ENCODE measurements around the gene EPN3.

EPN3 gene

DNA sequence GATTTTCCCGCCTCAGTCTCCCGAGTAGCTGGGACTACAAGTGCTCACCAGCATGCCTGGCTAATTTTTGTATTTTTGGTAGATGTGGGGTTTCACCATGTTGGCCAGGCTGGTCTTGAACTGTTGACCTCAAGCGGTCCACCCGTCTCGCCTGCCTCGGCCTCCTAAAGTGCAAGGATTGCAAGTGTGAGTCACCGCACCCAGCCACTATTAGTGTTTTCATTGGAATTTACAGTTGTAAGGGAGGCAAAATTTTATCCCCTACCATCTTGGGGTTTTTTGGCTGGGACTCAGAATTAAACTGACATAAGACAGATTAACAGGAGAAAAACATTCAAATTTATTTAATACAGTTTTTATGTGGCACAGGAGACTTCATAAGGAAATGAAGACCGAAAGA lies 36.6 kb upstream of the EPN3 start:
- Histone ChIP-seq H3K9me3 (ENCODE audit: control insufficient read depth, low read length) (no peaks in the 10 kb centered on the region), H3K27ac (no peak overlapping the region), H3K4me1 (no peaks in the 10 kb centered on the region), H3K9ac (no peak overlapping the region), H3K79me2 (no peaks in the 10 kb centered on the region), H3K36me3 (ENCODE audit: control insufficient read depth, insufficient read depth, low read length) (no peaks in the 10 kb centered on the region), H3K4me3 (ENCODE audit: low read depth, low read length) (no peak overlapping the region), H2AFZ (no peak overlapping the region), H3K4me2 (ENCODE audit: low read length) (no peak overlapping the region), H3K27me3 (ENCODE audit: control insufficient read depth, insufficient read depth, low read length) (no peaks in the 10 kb centered on the region)
- TF ChIP-seq, protein P1, sequence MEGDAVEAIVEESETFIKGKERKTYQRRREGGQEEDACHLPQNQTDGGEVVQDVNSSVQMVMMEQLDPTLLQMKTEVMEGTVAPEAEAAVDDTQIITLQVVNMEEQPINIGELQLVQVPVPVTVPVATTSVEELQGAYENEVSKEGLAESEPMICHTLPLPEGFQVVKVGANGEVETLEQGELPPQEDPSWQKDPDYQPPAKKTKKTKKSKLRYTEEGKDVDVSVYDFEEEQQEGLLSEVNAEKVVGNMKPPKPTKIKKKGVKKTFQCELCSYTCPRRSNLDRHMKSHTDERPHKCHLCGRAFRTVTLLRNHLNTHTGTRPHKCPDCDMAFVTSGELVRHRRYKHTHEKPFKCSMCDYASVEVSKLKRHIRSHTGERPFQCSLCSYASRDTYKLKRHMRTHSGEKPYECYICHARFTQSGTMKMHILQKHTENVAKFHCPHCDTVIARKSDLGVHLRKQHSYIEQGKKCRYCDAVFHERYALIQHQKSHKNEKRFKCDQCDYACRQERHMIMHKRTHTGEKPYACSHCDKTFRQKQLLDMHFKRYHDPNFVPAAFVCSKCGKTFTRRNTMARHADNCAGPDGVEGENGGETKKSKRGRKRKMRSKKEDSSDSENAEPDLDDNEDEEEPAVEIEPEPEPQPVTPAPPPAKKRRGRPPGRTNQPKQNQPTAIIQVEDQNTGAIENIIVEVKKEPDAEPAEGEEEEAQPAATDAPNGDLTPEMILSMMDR (IDR thresholded peaks at IDR 0.05) = no peak

DNA sequence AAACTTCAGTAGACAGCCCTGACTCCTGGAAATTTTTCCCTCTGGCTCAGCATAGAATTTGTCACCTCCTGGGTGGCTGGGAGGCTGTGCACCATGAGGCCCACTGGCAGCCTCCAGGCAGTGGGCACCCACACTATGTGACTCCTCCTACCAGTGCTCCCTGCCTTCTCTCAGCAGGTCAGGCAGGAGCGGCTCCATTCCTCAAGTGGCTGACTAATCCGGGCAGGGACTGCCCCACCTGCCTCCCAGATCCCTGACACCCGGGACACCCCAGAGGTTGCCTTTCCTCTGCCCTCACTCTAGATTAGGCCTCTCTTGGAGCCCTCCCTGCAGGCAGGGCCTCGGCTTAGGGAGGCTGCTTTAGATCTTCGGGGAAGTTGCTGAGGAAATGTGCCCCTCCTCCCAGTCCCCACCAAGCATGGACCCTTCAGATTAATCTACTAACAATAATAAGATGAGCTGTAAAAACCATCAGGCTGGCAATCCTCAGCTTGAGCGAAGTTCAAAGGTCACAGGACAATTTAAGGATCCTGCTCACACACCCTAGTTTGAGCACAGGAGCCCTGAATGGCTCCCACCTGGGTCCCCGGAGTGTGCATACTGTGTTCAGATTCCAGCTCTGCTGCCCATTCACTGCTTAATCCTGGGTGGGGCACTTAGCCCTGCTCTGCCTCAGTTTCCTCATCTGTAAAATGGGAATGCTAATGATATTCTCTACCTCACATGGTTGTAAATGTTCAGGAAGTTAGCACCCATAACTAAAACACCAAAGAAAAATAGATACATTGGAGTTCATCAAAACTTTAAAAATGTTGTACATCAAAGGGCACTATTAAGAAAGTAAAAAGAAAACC lies 34.3 kb upstream of the EPN3 start:
- Histone ChIP-seq H3K79me2 (no peaks in the 10 kb centered on the region), H3K36me3 (ENCODE audit: control insufficient read depth, insufficient read depth, low read length) (no peaks in the 10 kb centered on the region), H3K4me2 (ENCODE audit: low read length) (no peak overlapping the region), H3K9ac (no peak overlapping the region), H3K27me3 (ENCODE audit: control insufficient read depth, insufficient read depth, low read length) (no peaks in the 10 kb centered on the region), H3K4me3 (ENCODE audit: low read depth, low read length) (no peak overlapping the region), H3K27ac (no peak overlapping the region), H3K4me1 (peaks cover under 1% of the 10 kb centered on the region), H3K9me3 (ENCODE audit: control insufficient read depth, low read length) (no peaks in the 10 kb centered on the region), H2AFZ (no peak overlapping the region)
- TF ChIP-seq, protein P1 (IDR thresholded peaks at IDR 0.05) = no peak

DNA sequence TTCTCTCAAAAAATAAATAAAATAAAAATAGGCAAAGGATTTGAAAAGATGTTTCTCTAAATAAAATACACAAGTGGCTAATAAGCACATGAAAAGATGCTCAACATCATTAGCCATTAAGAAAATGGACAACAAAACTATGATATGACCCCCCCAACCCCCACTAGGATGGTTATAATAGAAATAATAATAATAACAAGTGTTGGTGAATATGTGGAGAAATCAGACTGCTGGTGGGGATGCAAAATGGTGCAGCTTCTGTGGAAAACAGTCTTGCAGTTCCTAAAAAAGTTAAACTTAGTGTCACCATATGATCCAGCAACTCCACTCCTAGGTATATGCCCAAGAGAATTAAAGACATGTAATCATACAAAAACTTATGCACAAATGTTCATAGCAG lies 33.3 kb upstream of the EPN3 start:
- TF ChIP-seq, protein P1 (IDR thresholded peaks at IDR 0.05) = no peak
- peaks cover 7% of the 10 kb centered on the region for H3K4me1 ChIP-seq
- H3K9ac ChIP-seq = no peak overlapping the region
- no peaks in the 10 kb centered on the region for H3K79me2 ChIP-seq
- H3K4me2 ChIP-seq (ENCODE audit: low read length) = no peak overlapping the region
- no peaks in the 10 kb centered on the region for H3K36me3 ChIP-seq (ENCODE audit: control insufficient read depth, insufficient read depth, low read length)
- no peaks in the 10 kb centered on the region for H3K9me3 ChIP-seq (ENCODE audit: control insufficient read depth, low read length)
- H3K27me3 ChIP-seq (ENCODE audit: control insufficient read depth, insufficient read depth, low read length) = no peaks in the 10 kb centered on the region
- H3K4me3 ChIP-seq (ENCODE audit: low read depth, low read length) = no peak overlapping the region
- no peak overlapping the region for H2AFZ ChIP-seq
- no peak overlapping the region for H3K27ac ChIP-seq

DNA sequence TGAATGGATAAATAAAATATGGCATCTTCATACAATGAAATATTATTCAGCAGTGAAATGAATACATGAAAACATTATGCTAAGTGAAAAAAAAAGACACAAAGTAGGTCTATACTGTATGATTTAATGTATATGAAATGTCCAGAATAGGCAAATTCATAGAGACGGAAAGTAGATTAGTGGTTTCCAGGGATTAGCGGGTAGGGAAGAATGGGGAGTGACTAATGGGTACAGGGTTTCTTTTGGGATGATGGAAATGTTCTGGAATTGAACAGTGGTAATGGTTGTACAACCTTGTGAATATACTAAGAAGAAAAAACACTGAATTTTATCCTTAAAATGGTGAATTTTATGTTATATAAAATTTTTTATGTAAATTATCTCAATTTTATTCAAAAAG lies 32.8 kb upstream of the EPN3 start:
- Histone ChIP-seq H2AFZ (no peak overlapping the region), H3K79me2 (no peaks in the 10 kb centered on the region), H3K36me3 (ENCODE audit: control insufficient read depth, insufficient read depth, low read length) (no peaks in the 10 kb centered on the region), H3K9ac (no peak overlapping the region), H3K4me3 (ENCODE audit: low read depth, low read length) (no peak overlapping the region), H3K9me3 (ENCODE audit: control insufficient read depth, low read length) (no peaks in the 10 kb centered on the region), H3K4me1 (peaks cover 7% of the 10 kb centered on the region), H3K27ac (no peak overlapping the region), H3K27me3 (ENCODE audit: control insufficient read depth, insufficient read depth, low read length) (no peaks in the 10 kb centered on the region), H3K4me2 (ENCODE audit: low read length) (no peak overlapping the region)
- TF ChIP-seq, protein P1 (IDR thresholded peaks at IDR 0.05) = no peak

DNA sequence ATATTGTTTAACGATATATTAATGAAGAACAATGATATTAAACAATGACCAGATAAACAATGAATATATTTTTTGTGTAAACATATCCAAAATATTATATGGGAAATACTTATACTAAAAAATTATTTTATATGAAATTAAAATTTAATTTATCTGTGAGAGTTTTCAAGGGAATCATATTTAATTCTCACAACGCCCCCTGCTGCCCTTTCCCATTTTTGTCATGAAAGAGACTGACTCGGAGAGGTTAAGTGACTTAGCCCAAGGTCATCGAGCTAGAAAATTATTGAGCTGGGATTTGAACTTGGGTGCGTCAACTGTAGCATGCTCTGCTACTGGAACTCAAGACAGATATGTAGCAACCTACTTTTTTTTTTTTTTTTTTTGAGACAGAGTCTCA lies 31.5 kb upstream of the EPN3 start:
- H3K4me1 ChIP-seq = peaks cover 7% of the 10 kb centered on the region
- H2AFZ ChIP-seq = no peak overlapping the region
- TF ChIP-seq, protein P1 (IDR thresholded peaks at IDR 0.05) = peak; percentile 39
- H3K4me3 ChIP-seq (ENCODE audit: low read depth, low read length) = no peak overlapping the region
- no peaks in the 10 kb centered on the region for H3K27me3 ChIP-seq (ENCODE audit: control insufficient read depth, insufficient read depth, low read length)
- no peak overlapping the region for H3K27ac ChIP-seq
- H3K9ac ChIP-seq = no peak overlapping the region
- no peaks in the 10 kb centered on the region for H3K36me3 ChIP-seq (ENCODE audit: control insufficient read depth, insufficient read depth, low read length)
- H3K4me2 ChIP-seq (ENCODE audit: low read length) = no peak overlapping the region
- no peaks in the 10 kb centered on the region for H3K79me2 ChIP-seq
- H3K9me3 ChIP-seq (ENCODE audit: control insufficient read depth, low read length) = no peaks in the 10 kb centered on the region

Measured in parathyroid adenoma (tissue), 2 donors.